AG08396 (cell line): ENCODE data around the gene CUX1.
"Not testable (repeated sequence)": the region's sequence is repeated elsewhere in the genome, so short reads cannot be mapped to it uniquely, and the experiment has no call there.

Experiments used
- DNase-seq: peaks from one replicate; pipeline ENCODE4 v3.0.0; 2012; ENCODE audit warnings: low spot score, mixed read lengths

Gene CUX1

GRCh38 chr7:101985057-101985902, 167.9 kb downstream of the CUX1 start:
- no peak for DNase-seq

GRCh38 chr7:101985903-101986734, 168.7 kb downstream of the CUX1 start:
- no peak for DNase-seq

DNA sequence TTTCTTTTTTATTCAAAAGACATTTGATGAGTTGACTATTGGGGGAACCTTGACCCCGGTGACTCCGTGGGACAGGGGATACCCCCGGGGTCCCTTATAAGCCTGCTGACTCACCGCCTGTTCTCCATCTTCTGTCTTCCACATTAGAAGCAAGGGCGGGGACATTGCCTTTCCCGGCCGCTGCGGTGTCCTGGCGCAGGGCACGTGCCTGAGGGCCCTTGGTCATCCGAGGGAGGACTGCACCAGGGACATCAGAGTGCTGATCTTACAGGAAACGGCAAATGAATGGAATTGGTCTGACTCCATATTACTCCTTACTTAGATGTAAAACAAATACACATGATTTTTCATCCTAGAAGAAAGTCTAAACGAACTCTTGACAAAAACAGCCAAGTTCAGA, 170.1 kb downstream of the CUX1 start:
- no peak for DNase-seq

DNA sequence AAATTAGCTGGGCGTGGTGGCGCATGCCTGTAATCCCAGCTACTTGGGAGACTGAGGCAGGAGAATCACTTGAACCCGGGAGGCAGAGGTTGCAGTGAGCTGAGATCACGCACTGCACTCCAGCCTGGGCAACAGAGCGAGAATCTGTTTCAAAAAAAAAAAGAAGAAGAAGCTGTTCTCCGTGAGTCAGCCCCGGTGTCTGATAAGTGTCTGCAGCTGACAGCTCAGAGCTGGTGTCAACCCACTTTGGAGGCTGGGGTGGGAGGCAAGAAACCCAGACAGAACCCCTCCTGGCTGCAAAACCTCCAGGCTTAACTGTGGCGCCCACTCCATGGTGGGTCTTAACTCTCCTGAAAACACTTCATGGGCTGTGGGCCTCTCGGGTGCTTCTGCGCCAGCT, 170.6 kb downstream of the CUX1 start:
- not testable (repeated sequence) for DNase-seq

- DNase-seq = no peak
Measured at GRCh38 chr7:101988513-101988912, 171.1 kb downstream of the CUX1 start.

DNA sequence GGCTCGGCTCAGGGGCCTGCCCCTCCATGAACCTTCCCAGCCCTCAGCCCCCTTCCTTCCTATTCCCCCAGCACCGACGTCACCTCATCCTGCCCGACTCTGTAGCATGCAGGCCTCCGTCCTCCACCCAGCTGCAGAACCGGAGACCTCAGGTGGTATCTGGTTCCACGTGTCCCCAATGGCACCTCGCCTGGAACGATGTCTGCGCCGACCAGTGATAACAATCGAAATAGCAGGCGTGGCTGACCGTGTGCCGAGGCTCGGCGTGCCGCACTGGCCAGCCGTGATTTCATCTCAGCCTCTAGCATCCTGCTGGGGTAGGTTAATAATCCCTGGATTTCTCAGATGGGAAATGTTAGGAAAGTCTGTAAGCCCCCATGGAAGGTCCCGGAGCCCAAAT, 171.7 kb downstream of the CUX1 start:
- no peak for DNase-seq

- no peak for DNase-seq
Measured at GRCh38 chr7:101990811-101991418, 173.5 kb downstream of the CUX1 start.

DNA sequence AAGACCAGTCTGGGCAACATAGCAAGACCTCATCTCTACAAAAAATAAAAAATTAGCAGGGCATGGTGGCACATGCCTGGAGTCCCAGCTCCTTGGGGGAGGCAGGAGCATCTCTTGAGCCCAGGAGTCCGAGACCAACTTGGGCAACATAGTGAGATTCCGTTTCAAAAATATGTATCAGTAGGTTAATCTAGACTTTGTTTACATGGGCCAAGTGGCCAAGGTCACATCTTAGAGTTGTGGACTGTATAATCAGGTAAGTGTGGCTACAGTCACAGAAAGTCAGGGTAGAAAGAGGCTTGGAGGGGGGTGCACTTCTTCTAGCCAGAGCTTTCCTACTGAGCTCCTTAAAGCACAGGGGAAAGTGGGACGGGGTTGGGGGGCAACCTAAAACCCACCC, 174.4 kb downstream of the CUX1 start:
- DNase-seq = no peak

GRCh38 chr7:101993311-101993710, 175.9 kb downstream of the CUX1 start:
- DNase-seq = no peak

DNA sequence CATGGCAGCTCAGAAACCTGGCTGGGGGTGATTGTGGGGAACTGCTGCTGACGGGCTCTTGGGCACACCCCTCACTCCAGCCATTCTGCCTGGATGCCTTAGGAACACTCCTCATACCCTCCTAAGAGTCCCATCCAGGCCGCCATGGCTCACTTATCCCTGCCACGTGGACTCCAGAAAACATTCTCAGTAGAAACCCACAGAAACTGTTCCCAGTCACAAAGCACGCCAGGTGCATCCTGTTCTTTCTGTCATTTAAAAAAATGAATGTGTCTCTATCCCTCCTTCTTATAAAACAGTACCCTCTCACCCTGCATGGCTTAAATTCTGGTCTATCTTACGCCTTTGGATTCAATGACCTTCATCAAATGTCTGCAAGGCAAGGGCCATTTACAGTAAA, 177.7 kb downstream of the CUX1 start:
- DNase-seq = no peak

DNA sequence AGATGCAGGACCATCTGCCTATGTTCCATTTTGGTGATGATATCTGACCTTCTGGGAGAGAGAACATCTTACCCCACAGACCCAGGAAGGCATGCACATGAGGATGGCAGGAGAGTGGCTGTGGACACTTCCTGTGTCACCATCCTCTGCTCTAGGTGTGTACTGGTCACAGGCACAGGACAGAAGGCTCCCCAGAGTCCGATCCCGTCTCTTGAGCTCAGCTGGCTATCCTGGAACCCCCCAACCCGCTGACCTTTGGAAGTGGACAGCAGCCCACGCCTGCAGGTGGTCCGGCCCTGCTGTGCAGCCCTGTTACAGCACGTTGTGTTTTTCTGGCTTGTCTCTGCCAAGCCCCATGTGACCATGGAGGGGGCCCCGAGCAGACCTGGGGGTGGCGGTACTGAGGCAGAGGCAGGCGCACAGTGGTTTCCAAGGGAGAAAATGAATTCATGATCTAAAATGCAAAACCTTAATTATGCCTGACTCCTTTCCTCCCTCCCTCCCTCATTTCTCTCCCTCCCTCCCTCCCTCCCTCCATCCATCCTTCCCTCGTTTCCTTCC, 178.8 kb downstream of the CUX1 start:
- no peak for DNase-seq

DNA sequence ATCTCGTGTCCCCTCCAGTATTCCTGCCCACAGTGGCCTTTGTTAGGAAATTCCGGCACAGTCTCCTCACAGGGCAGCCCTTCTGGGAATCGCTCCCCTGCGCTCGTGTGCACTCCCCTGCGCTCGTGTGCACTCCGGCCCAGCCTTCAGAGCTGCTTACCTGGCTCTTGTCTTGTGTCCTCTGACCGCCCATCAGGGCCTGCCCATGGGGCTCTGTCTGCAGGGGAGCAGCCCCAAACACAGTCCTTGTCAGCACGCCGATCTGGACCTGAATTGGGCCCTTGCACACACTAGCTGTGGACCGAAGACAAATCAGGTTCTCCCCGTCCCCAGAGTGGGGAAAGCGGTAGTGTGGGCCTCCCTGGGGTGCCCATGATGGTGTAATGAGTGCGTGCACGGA, 179.4 kb downstream of the CUX1 start:
- DNase-seq = no peak

DNA sequence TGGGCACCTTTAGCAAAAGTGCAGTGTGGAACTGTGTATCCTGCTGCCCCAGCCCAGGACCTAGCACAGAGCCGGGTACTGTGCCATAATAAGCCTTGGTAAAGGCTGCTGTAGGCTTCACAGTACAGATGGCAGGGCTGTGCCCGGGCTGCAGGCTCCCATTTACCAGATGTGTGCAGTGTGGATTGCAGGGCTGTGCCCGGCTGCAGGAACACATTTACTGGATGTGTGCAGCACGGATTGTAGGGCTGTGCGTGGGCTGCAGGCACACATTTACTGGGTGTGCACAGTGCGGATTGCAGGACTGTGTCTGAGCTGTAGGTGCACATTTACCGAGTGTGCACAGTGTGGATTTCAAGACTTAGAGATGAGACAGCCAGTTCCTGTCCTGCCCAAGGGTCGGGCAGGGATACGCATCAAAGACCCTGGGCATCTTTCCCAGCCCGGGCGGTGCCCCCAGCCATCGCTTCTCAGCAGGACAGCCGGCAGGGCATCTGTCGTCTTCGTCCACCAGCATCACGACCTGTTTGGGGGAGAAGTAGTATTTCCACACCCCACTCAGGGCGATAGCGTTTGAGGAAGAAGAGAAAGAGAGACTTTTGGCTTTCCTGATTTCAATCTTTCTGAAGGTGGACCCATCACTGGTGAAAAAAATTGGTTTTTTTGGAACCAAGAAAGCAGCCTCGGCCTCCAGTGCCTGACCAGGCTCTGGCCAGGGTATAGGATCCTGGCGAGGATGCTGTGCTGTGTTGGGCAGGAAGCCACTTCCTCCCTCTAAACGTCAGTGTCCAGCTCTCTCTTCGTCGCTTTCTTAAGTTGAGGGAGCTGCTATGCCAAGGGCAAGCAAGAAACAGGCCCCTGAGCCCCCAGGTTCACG, 180.8 kb downstream of the CUX1 start:
- DNase-seq = no peak

GRCh38 chr7:101998906-101999240, 181.4 kb downstream of the CUX1 start:
- no peak for DNase-seq

DNA sequence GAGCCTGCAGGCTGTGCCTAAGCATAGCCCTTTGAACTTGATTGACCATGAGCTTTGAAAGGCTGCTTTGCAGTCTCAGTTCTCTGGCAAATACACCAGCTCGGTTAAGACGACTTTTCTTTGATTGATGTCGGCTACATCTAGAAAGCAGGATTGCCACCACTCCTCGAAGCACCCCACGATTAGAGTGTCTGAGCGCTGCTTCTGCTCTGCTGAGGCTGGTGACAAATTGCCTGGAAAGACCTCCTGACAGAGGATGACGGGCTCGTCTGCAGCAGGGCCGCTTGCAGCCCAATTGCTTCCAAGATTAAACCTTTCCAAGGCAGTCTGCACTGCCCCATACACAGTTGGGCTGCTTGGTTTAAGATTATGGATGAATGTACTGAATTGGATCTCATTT, 182.0 kb downstream of the CUX1 start:
- DNase-seq = no peak

- DNase-seq = no peak
Measured at GRCh38 chr7:102000123-102000522, 182.7 kb downstream of the CUX1 start.

GRCh38 chr7:102004229-102004628, 186.8 kb downstream of the CUX1 start:
- DNase-seq = no peak

DNA sequence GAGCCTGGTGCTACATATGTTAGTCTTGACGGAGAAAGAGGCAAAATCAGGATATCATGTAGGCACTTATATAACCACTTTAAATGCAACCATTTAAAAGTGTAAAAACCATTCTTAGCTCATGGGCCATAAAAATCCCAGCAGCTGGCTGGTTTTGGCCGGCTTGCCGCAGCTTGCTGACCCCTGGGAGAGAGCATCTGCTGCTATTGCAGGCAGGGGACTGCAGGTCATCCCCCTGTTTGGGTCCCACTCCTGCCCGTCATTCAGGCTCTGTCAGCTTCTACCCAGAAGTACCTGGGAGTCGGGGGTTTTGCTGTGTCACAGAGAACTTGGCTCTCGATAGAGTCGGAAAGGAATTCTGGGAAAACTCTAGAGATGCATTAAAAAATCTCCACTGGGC, 187.4 kb downstream of the CUX1 start:
- DNase-seq = no peak

GRCh38 chr7:102005933-102006480, 188.6 kb downstream of the CUX1 start:
- no peak for DNase-seq

GRCh38 chr7:102006695-102007094, 189.3 kb downstream of the CUX1 start:
- no peak for DNase-seq

- no peak for DNase-seq
Measured at GRCh38 chr7:102008535-102009262, 191.3 kb downstream of the CUX1 start.
